Fibroblast of upper back skin (primary cell): Measurements from ENCODE around the gene SPACA6.

ENCODE experiments used
- DNase-seq: peaks from one replicate; pipeline ENCODE4 v3.0.0-alpha.2; 2013

Gene SPACA6

GRCh38 chr19:51739466-51740213 lies 46.5 kb downstream of the SPACA6 start:
- DNase-seq: no peak

DNA sequence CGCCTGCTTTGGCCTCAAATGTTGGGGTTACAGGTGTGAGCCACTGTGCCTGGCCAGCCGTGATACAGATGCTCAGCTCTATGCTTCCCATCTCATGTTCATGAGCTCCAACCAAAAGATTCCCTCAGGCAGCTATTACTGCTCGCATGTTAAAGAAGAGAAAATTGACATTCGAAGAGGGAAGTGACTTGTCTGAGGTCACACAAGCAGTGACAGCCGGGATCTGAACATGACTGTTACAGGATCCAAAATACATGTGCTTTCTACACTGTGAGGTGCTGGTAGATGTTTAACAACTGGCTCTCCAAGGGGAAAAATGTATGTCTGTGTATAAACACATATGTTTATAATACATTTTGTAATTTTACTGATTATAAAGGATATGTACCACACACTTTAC lies 47.2 kb downstream of the SPACA6 start:
- DNase-seq: no peak

GRCh38 chr19:51742789-51743188 lies 49.7 kb downstream of the SPACA6 start:
- peak; percentile 93 for DNase-seq

DNA sequence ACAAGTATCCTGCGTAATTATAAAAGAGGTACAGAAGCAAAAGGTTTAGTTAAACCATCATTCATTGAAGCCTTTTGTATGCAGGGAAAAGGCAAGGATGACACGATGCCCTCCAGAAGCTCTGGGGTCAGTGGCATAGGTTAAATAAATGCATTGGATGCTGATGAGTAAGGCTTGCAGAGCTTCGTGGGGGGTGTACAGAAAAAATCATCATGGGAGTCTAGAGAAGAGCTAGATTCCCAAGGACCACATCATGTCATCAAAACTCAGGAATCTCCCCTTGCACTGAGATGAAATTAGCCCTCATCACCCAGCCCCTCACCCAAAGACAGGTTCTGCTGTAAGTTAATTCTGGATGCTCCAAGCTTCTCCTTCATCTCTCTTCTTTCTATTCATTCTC lies 50.3 kb downstream of the SPACA6 start:
- peak; percentile 74 for DNase-seq

GRCh38 chr19:51746731-51747130 lies 53.6 kb downstream of the SPACA6 start:
- no peak for DNase-seq

DNA sequence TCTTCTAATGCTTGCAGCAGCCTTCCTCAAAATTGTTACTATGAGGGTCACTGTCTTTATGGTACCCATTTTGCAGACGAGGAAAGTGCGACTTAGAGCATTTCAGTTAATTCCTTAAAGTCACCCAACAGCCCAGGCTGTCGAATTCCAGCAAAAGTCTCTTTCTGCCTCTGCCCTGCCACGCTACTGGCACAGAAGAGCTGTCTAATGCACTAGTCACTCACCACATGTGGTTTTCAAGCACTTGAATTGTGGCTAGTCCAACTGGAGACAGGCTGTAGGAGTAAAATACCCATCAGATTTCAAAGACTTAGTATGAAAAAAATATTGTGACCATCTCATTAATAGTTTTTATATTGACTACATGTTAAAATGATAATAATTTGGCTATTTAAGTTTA lies 56.8 kb downstream of the SPACA6 start:
- peak; percentile 67 for DNase-seq

DNA sequence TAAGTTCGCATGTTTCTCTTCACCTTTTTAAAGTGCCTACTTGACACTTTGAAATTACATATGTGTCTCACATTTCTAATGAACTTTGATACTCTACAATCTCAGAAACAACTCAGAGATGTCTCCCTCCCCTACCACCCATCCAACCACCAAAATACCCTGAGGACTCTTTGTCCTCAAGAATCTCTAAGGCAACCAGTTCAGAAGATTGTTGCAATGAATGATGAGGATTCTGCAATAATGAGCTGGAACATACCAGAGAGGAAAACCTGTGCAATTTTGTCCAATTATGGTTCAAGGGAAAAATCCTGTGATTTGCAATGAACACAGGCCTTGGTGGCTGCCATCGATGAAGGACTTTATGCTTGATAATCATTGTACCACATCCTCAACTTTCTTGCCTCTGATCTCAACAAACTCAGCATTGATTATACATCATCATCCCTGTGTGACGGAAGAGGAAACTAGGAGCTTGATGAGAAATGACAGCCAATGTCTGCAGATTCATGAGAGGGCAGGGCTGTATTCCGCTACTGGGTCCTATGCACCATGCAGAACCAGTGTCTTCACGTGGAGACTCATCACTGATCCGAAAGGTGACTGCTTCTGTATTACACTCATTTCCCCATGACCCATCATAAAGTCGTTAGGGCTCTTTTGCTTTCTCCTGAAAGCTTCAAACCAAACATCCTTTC lies 57.4 kb downstream of the SPACA6 start:
- DNase-seq: peak; percentile 48

- DNase-seq: peak; percentile 71
Measured at GRCh38 chr19:51751655-51752054, 58.5 kb downstream of the SPACA6 start, which contains the start of gene FPR1. FPR1 (minus strand) TSS chr19:51751878; CDS start chr19:51746994, 4,884 bp downstream.

- no peak for DNase-seq
Measured at GRCh38 chr19:51754109-51754508, 61.0 kb downstream of the SPACA6 start.

GRCh38 chr19:51754770-51755169 lies 61.6 kb downstream of the SPACA6 start:
- DNase-seq: no peak
